GM23248 (cell line): ENCODE results near the gene ACP2. TPM values are rescaled to one million over a fixed set of nuclear protein-coding genes. Genes with fewer than 3 reads are reported as not detected.

Source experiments
- DNase-seq: peaks from one replicate; pipeline ENCODE4 v3.0.0-alpha.2; 2015
- H2AFZ ChIP-seq: fragments of 200-600 bp; sonication (generic); 2 replicates; pipeline ENCODE4 v1.6.1; 2016; ENCODE audit warnings: antibody characterized with exemption
- H3F3A ChIP-seq: fragments of 200-600 bp; sonication (generic); 2 replicates; pipeline ENCODE4 v1.6.1; 2016; ENCODE audit warnings: mild to moderate bottlenecking, antibody characterized with exemption, mixed run types; ENCODE audit not compliant: insufficient read depth
- H3K27ac ChIP-seq: fragments of 200-600 bp; sonication (generic); 2 replicates; pipeline ENCODE4 v1.5.1; 2016; ENCODE audit warnings: mild to moderate bottlenecking
- H3K27me3 ChIP-seq: fragments of 200-600 bp; sonication (generic); replicated peaks from 2 replicates; pipeline ENCODE4 v1.6.1; 2016; ENCODE audit warnings: mild to moderate bottlenecking; ENCODE audit not compliant: insufficient read depth
- H3K36me3 ChIP-seq: fragments of 200-600 bp; sonication (generic); 2 replicates; pipeline ENCODE4 v1.6.1; 2016; ENCODE audit warnings: low read depth, mild to moderate bottlenecking
- H3K4me1 ChIP-seq: fragments of 200-600 bp; sonication (generic); 2 replicates; pipeline ENCODE4 v1.6.1; 2016; ENCODE audit warnings: mild to moderate bottlenecking; ENCODE audit not compliant: insufficient read depth
- H3K4me2 ChIP-seq: fragments of 200-600 bp; sonication (generic); one replicate; pipeline ENCODE4 v1.6.1; 2016; ENCODE audit warnings: mild to moderate bottlenecking; ENCODE audit not compliant: unreplicated experiment
- H3K4me3 ChIP-seq: fragments of 200-600 bp; sonication (generic); 2 replicates; pipeline ENCODE4 v1.5.1; 2016; ENCODE audit warnings: mild to moderate bottlenecking
- H3K79me2 ChIP-seq: fragments of 200-600 bp; sonication (generic); 2 replicates; pipeline ENCODE4 v1.6.1; 2016; ENCODE audit warnings: mild to moderate bottlenecking; ENCODE audit not compliant: insufficient read depth
- H3K9ac ChIP-seq: fragments of 200-600 bp; sonication (generic); 2 replicates; pipeline ENCODE4 v1.6.1; 2016; ENCODE audit warnings: mild to moderate bottlenecking
- H3K9me2 ChIP-seq: fragments of 200-600 bp; sonication (generic); 2 replicates; pipeline ENCODE4 v1.6.1; 2016; ENCODE audit warnings: mixed run types, mild to moderate bottlenecking, moderate library complexity; ENCODE audit not compliant: insufficient read depth
- H3K9me3 ChIP-seq: fragments of 200-600 bp; sonication (generic); one replicate; pipeline ENCODE4 v1.6.1; 2017; ENCODE audit warnings: low read depth
- H4K20me1 ChIP-seq: fragments of 200-600 bp; sonication (generic); 2 replicates; pipeline ENCODE4 v1.6.0; 2016; ENCODE audit not compliant: insufficient read depth
- EZH2 ChIP-seq: fragments of 200-600 bp; sonication (generic); IDR thresholded peaks from 2 replicates; pipeline ENCODE4 v1.6.1; 2018; ENCODE audit warnings: antibody characterized with exemption, mild to moderate bottlenecking; ENCODE audit not compliant: insufficient read depth, poor library complexity, severe bottlenecking
- EZH2phosphoT487 ChIP-seq: fragments of 200-600 bp; sonication (generic); IDR thresholded peaks from 2 replicates; pipeline ENCODE4 v1.6.1; 2018; ENCODE audit warnings: antibody characterized with exemption, moderate library complexity, mild to moderate bottlenecking, low read depth; ENCODE audit not compliant: insufficient read depth
- WGBS, 2 experiments: methylation state at CpG; one replicate each; pipeline ENCODE4 v1.1.6; 2015 to 2017; ENCODE audit warnings: low lambda C conversion rate in 2 of 2, low coverage in 1 of 2; ENCODE audit errors: missing lambda C conversion rate in 2 of 2; 5-methylcytosine and 5-hydroxymethylcytosine counted together
- in situ Hi-C: fragments of 300-500 bp; cut with MboI; formaldehyde crosslinking; loops from 2 replicates; pipeline ENCODE4 v1.15.0; 2020
- polyA plus RNA-seq: library from polyadenylated mRNA; unstranded; fragments of >200 nt; fragmentation: Nextera tagmentation; extraction: Ambion mirVana; gene quantifications from 2 replicates; pipeline ENCODE4 v1.2.1, GENCODE V29; 2016
- total RNA-seq: library from RNA; depleted of rRNA; stranded (reverse); fragments of >200 nt; shearing (Covaris generic); gene quantifications from 2 replicates; pipeline ENCODE4 v1.2.3, GENCODE V29; 2014; rRNA removed

ACP2 gene, protein sequence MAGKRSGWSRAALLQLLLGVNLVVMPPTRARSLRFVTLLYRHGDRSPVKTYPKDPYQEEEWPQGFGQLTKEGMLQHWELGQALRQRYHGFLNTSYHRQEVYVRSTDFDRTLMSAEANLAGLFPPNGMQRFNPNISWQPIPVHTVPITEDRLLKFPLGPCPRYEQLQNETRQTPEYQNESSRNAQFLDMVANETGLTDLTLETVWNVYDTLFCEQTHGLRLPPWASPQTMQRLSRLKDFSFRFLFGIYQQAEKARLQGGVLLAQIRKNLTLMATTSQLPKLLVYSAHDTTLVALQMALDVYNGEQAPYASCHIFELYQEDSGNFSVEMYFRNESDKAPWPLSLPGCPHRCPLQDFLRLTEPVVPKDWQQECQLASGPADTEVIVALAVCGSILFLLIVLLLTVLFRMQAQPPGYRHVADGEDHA
- total RNA-seq (48.4 and 62.6 TPM in 2 replicates), polyA plus RNA-seq (29.0 and 30.0 TPM in 2 replicates)

DNA sequence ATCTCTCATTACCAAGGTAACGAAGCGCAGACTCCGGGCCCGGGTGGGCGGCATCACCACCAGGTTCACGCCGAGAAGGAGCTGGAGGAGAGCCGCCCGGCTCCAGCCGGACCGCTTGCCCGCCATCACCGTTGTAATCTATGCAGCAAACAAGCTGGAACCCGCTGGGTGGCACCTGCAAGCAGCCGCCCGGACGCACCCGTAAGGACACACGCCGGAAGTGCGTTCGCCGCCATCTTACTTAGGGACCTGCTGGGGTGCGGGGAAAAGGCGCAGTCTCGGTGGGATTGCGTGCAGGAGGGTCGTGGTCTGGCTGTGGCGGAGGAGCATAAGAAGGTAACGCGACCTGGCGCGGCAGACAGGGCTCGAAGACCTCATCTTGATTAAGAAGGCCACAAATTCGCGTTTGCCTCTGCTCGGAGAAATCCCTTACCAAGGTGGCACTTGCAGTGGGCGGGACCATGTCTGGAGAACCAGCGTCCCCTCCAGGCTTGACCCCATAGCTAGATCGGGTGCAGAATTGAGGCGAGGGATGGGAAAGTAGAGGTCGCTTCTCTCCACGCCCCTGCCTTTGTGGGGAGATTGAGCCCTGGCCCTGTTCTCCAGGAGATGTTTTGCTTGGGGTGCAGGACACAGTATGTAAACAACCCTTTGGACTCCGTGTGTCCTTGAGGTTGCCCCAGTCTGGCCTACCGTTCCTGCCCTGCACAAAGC is at the start of gene ACP2:
Gene ACP2 (minus strand): TSS at position 151 of the 714 bp plus-strand sequence. CDS start 25 bp downstream, at position 126.
- Histone ChIP-seq H3K9me3 (no peaks in the 10 kb centered on the region), H3K4me2 (peak within 1 kb of the TSS; percentile 96), H3F3A (peaks cover 2% of the 10 kb centered on the region; the same call in 1 of the 2 replicates), H2AFZ (peak within 1 kb of the TSS; percentile 99), H3K4me3 (peak within 1 kb of the TSS; percentile 99), H3K27me3 (no peaks in the 10 kb centered on the region), H3K9me2 (no peaks in the 10 kb centered on the region), H3K27ac (peak within 1 kb of the TSS; percentile 69), H3K4me1 (no peaks in the 10 kb centered on the region), H3K79me2 (peaks cover 30% of the 10 kb centered on the region), H3K36me3 (no peaks in the 10 kb centered on the region), H3K9ac (peak within 1 kb of the TSS; percentile 95), H4K20me1 (no peaks in the 10 kb centered on the region)
- in situ Hi-C loops = no loop called here
- peak; percentile 96 for DNase-seq
- TF ChIP-seq EZH2phosphoT487 (no peak), EZH2 (no peak)
- WGBS, 2 experiments = 1% methylated on average over 45 of the region's 45 CpGs

DNA sequence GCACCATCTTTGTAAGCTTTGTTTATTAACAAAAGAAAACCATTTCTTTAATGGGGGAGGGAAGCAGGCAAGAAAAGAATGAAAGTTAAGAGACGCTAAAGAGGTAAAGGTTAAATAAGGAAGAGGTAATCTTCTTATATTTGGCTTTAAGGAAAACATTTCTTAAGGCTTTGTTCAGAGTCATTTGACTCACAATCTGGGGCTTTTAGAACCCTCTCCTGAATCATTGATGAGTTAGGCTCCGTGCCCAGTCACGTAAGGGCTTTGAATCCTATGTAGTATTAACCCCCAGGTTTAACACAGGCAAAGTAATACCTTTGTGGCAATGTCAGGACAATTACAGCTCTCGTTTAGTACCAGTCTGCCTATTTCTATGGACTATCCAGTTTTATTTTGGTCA is 47.4 kb upstream of the ACP2 start:
- WGBS, 2 experiments = 71 to 81% methylated on average over 4 of the region's 4 CpGs
- no peak overlapping the region for H2AFZ ChIP-seq
- H4K20me1 ChIP-seq = no peaks in the 10 kb centered on the region
- no peaks in the 10 kb centered on the region for H3K9me2 ChIP-seq
- H3K4me3 ChIP-seq = no peak overlapping the region
- no peaks in the 10 kb centered on the region for H3F3A ChIP-seq
- H3K9me3 ChIP-seq = no peaks in the 10 kb centered on the region
- in situ Hi-C loops = no loop called here
- TF ChIP-seq EZH2 (no peak), EZH2phosphoT487 (no peak)
- DNase-seq = peak; percentile 9
- peaks cover 9% of the 10 kb centered on the region; the same call in 1 of the 2 replicates for H3K79me2 ChIP-seq
- H3K27me3 ChIP-seq = no peaks in the 10 kb centered on the region
- no peak overlapping the region for H3K4me2 ChIP-seq
- peaks cover 37% of the 10 kb centered on the region for H3K36me3 ChIP-seq
- H3K9ac ChIP-seq = no peak overlapping the region
- H3K27ac ChIP-seq = no peak overlapping the region
- H3K4me1 ChIP-seq = no peaks in the 10 kb centered on the region

DNA sequence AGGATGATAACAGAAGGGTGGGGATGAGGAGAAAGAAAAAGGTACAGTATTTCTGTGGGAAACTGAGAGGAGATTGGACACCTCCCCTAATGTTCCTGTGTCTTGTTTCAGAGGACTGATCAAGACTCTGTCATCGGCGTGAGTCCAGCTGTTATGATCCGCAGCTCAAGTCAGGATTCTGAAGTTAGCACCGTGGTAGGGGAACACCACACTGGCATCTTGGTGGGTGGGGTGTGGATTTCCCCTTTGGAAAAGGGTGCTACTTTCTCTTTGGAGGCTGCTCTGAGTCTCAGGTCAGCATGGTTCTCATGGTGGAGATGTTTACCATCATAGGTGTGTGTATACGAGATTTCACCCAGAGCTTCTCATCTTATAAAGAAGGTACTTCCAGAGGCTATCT is 46.8 kb upstream of the ACP2 start:
- H3K4me2 ChIP-seq = no peak overlapping the region
- H3K9me3 ChIP-seq = no peaks in the 10 kb centered on the region
- H3K36me3 ChIP-seq = peaks cover 44% of the 10 kb centered on the region
- DNase-seq = no peak
- no peak for TF ChIP-seq EZH2phosphoT487
- no peaks in the 10 kb centered on the region for H3K9me2 ChIP-seq
- no peaks in the 10 kb centered on the region for H3K27me3 ChIP-seq
- H3K27ac ChIP-seq = no peak overlapping the region
- no peaks in the 10 kb centered on the region for H3K4me1 ChIP-seq
- in situ Hi-C loops = no loop called here
- peaks cover 7% of the 10 kb centered on the region; the same call in 1 of the 2 replicates for H3K79me2 ChIP-seq
- H4K20me1 ChIP-seq = no peaks in the 10 kb centered on the region
- no peak overlapping the region for H3K9ac ChIP-seq
- H2AFZ ChIP-seq = no peak overlapping the region
- no peaks in the 10 kb centered on the region for H3F3A ChIP-seq
- no peak overlapping the region for H3K4me3 ChIP-seq
- WGBS, 2 experiments = 98 to 99% methylated on average over 5 of the region's 5 CpGs

DNA sequence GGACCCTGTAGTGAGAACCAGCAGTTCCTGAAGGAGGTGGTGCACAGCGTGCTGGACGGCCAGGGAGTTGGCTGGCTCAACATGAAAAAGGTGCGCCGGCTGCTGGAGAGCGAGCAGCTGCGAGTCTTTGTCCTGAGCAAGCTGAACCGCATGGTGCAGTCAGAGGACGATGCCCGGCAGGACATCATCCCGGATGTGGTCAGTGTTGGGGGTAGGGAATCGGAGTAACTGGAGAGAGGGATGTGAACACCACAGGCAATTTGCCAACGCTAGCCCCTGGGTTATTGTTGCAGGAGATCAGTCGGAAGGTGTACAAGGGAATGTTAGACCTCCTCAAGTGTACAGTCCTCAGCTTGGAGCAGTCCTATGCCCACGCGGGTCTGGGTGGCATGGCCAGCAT is 41.2 kb upstream of the ACP2 start:
- no peaks in the 10 kb centered on the region for H3K9me3 ChIP-seq
- no peaks in the 10 kb centered on the region for H4K20me1 ChIP-seq
- in situ Hi-C loops = no loop called here
- H3K79me2 ChIP-seq = no peaks in the 10 kb centered on the region
- 92 to 93% methylated on average over 15 of the region's 15 CpGs for WGBS, 2 experiments
- no peak for TF ChIP-seq EZH2phosphoT487
- TF ChIP-seq EZH2 = no peak
- no peak for DNase-seq
- no peaks in the 10 kb centered on the region for H3K9me2 ChIP-seq
- no peak overlapping the region for H2AFZ ChIP-seq
- no peak overlapping the region for H3K27ac ChIP-seq
- no peaks in the 10 kb centered on the region for H3F3A ChIP-seq
- peaks cover 22% of the 10 kb centered on the region; the same call in 1 of the 2 replicates for H3K36me3 ChIP-seq
- H3K4me3 ChIP-seq = no peak overlapping the region
- H3K9ac ChIP-seq = no peak overlapping the region
- H3K4me2 ChIP-seq = no peak overlapping the region
- H3K27me3 ChIP-seq = no peaks in the 10 kb centered on the region
- H3K4me1 ChIP-seq = no peaks in the 10 kb centered on the region
